ENCODE measurements around the gene RHBDD3.

Gene RHBDD3

DNA sequence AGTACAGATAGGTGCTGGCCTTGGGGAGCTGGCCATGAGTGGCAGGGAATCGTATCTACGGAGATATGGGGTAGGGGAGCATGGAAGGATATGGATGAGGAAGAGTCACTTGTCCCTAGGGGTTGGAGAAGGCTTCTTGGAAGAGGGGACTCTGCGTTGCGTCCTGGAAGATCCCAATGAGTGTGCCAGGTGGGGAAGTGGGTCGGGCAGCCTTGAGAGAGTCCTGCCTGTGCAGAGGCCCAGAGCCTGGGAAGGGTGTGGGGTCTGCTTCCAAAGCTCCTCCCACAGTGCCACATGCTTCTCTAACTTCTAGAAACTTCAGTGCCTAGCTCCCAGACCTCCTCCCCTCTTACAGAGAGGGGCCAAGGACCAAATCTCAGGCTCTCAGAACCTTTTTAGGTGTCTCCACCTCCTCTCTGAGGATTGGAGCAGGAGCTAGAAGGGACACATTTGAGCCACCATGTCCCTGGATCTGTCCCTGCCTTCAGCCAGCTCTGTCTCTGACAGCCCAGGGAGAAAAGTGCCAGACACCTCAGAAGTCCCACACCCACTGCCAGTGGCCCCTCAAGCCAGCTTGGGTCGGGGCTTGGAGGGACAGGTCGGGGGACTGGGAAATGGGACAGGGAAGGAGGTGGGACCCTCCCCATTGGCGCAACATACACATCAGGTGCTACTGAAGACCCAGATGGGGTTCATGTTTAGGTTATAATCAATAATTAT lies 11.0 kb downstream of the RHBDD3 start:
- no peak overlapping the region for H3K27ac ChIP-seq (replicated peaks; ENCODE audit: low read length)

DNA sequence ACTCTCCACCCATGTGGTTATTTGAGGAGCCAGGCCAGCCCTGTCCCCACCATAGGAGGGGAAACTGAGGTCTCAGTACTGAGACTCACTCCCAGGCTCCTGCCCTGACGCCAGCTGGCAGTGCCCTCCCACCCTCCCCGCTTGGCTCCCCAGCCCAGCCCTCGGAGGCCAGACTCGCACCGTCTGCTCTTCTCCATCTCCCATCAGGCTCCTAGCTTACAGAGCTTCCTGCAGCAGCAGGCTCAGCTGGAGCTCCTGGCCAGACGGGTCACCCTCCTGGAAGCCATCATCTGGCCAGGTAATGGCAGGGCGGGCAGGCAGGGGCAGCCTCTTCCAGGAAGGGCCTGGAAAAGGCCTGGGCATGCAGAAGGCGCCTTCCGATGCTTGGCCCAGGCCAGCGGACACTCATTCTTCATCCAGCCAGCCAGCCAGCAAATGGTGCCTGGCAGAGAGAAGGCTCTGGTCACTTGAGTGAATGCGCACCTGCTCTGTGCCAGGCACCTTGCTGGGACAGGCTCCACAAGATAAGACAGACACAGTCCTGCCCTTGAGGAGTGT lies 12.6 kb downstream of the RHBDD3 start:
- Histone ChIP-seq H2AFZ (ENCODE audit: low read length) (no peak overlapping the region), H3K4me3 (ENCODE audit: low read length in 2 of 2) (no peak overlapping the region), H3K4me2 (ENCODE audit: insufficient read depth, low read length, poor library complexity, severe bottlenecking) (no peak overlapping the region), H2BK15ac (ENCODE audit: low read length) (no peak overlapping the region), H3K14ac (ENCODE audit: low read length) (peak overlapping the region; percentile 21), H3K79me1 (ENCODE audit: low read depth, low read length) (no peaks in the 10 kb centered on the region), H3K4ac (ENCODE audit: low read length) (no peak overlapping the region), H3K36me3 (replicated peaks in 1 of 2; ENCODE audit: control insufficient read depth in 2 of 2, insufficient read depth in 2 of 2, low read length in 2 of 2) (peaks cover 11 to 35% of the 10 kb centered on the region in 2 donors), H3K18ac (ENCODE audit: low read length) (no peak overlapping the region), H3K4me1 (ENCODE audit: control insufficient read depth in 2 of 2, insufficient read depth in 1 of 2, low read depth in 1 of 2, low read length in 2 of 2) (peaks cover 0 to 2% of the 10 kb centered on the region in 2 donors), H4K91ac (ENCODE audit: low read depth, low read length, poor library complexity) (no peak overlapping the region), H4K8ac (ENCODE audit: low read depth, low read length) (no peak overlapping the region), H2AK5ac (ENCODE audit: low read depth, low read length) (peak overlapping the region; percentile 46), H3K23ac (ENCODE audit: low read depth, low read length, poor library complexity) (no peak overlapping the region), H3K9me3 (replicated peaks in 1 of 2; ENCODE audit: control insufficient read depth in 2 of 2, insufficient read depth in 1 of 2, low read depth in 1 of 2, low read length in 2 of 2) (no peaks in the 10 kb centered on the region), H3K27me3 (ENCODE audit: control insufficient read depth in 3 of 3, insufficient read depth in 3 of 3, low read depth in 1 of 3, low read length in 3 of 3) (no peaks in the 10 kb centered on the region), H2BK5ac (ENCODE audit: low read length) (no peak overlapping the region), H3K9ac (ENCODE audit: low read depth, low read length, poor library complexity) (no peak overlapping the region), H2BK12ac (ENCODE audit: low read length) (no peak overlapping the region), H2BK120ac (ENCODE audit: low read depth, low read length) (no peak overlapping the region), H3K27ac (replicated peaks; ENCODE audit: low read length) (no peak overlapping the region)
- DNase-seq (ENCODE audit: low spot score): no peak
- no CpG with 5 or more reads among the region's 11 CpGs for WGBS, 2 donors (ENCODE audit: extremely low coverage in 2 of 2, insufficient read length in 2 of 2, insufficient replicate concordance in 1 of 2)

More for the DNA sequence above, 11.0 kb downstream of the RHBDD3 start:
- Histone ChIP-seq H3K27me3 (ENCODE audit: control insufficient read depth in 3 of 3, insufficient read depth in 3 of 3, low read depth in 1 of 3, low read length in 3 of 3) (no peaks in the 10 kb centered on the region), H3K9ac (ENCODE audit: low read depth, low read length, poor library complexity) (no peak overlapping the region), H3K23ac (ENCODE audit: low read depth, low read length, poor library complexity) (no peak overlapping the region), H3K4ac (ENCODE audit: low read length) (no peak overlapping the region), H4K8ac (ENCODE audit: low read depth, low read length) (no peak overlapping the region), H3K79me1 (ENCODE audit: low read depth, low read length) (no peaks in the 10 kb centered on the region), H3K4me2 (ENCODE audit: insufficient read depth, low read length, poor library complexity, severe bottlenecking) (no peak overlapping the region), H2AK5ac (ENCODE audit: low read depth, low read length) (no peak overlapping the region), H3K4me3 (ENCODE audit: low read length in 2 of 2) (no peak overlapping the region), H2BK5ac (ENCODE audit: low read length) (no peak overlapping the region), H3K36me3 (replicated peaks in 1 of 2; ENCODE audit: control insufficient read depth in 2 of 2, insufficient read depth in 2 of 2, low read length in 2 of 2) (peaks cover 15 to 48% of the 10 kb centered on the region in 2 donors), H3K9me3 (replicated peaks in 1 of 2; ENCODE audit: control insufficient read depth in 2 of 2, insufficient read depth in 1 of 2, low read depth in 1 of 2, low read length in 2 of 2) (no peaks in the 10 kb centered on the region), H2BK12ac (ENCODE audit: low read length) (no peak overlapping the region), H3K4me1 (ENCODE audit: control insufficient read depth in 2 of 2, insufficient read depth in 1 of 2, low read depth in 1 of 2, low read length in 2 of 2) (peaks cover 0 to 2% of the 10 kb centered on the region in 2 donors), H3K14ac (ENCODE audit: low read length) (no peak overlapping the region), H4K91ac (ENCODE audit: low read depth, low read length, poor library complexity) (no peak overlapping the region), H2AFZ (ENCODE audit: low read length) (no peak overlapping the region), H3K18ac (ENCODE audit: low read length) (no peak overlapping the region), H2BK15ac (ENCODE audit: low read length) (no peak overlapping the region), H2BK120ac (ENCODE audit: low read depth, low read length) (no peak overlapping the region)
- WGBS, 2 donors (ENCODE audit: extremely low coverage in 2 of 2, insufficient read length in 2 of 2, insufficient replicate concordance in 1 of 2): no CpG with 5 or more reads among the region's 8 CpGs
- no peak for DNase-seq (ENCODE audit: low spot score)

DNA sequence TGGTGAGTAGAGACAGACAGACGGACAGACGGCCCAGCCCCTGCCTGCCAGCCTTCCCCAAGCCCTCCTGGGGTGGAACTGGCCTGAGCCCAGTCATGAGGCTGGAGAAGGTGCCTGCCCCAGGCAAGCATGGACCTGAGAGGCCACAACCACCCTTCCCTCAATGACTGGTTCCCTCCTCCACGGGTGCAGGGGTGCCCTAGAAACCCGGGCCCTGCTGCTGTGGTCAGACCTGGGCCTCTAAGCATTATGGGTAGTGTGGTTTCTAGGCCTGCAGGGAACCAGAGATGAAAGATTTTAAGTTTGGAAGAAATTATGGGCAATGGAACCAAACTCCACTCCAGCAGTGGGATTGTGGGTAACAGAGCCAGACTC lies 13.5 kb downstream of the RHBDD3 start:
- no peak overlapping the region for H2AK5ac ChIP-seq (ENCODE audit: low read depth, low read length)
- H3K9ac ChIP-seq (ENCODE audit: low read depth, low read length, poor library complexity): no peak overlapping the region
- H3K23ac ChIP-seq (ENCODE audit: low read depth, low read length, poor library complexity): no peak overlapping the region
- no peaks in the 10 kb centered on the region for H3K9me3 ChIP-seq (replicated peaks in 1 of 2; ENCODE audit: control insufficient read depth in 2 of 2, insufficient read depth in 1 of 2, low read depth in 1 of 2, low read length in 2 of 2)
- H2BK5ac ChIP-seq (ENCODE audit: low read length): no peak overlapping the region
- H3K14ac ChIP-seq (ENCODE audit: low read length): peak overlapping the region; percentile 10
- WGBS, 2 donors (ENCODE audit: extremely low coverage in 2 of 2, insufficient read length in 2 of 2, insufficient replicate concordance in 1 of 2): no CpG with 5 or more reads among the region's 4 CpGs
- no peak overlapping the region for H3K4me3 ChIP-seq (ENCODE audit: low read length in 2 of 2)
- no peak overlapping the region for H2AFZ ChIP-seq (ENCODE audit: low read length)
- H3K36me3 ChIP-seq (replicated peaks in 1 of 2; ENCODE audit: control insufficient read depth in 2 of 2, insufficient read depth in 2 of 2, low read length in 2 of 2): peaks cover 4 to 32% of the 10 kb centered on the region in 2 donors
- no peaks in the 10 kb centered on the region for H3K4me1 ChIP-seq (ENCODE audit: control insufficient read depth in 2 of 2, insufficient read depth in 1 of 2, low read depth in 1 of 2, low read length in 2 of 2)
- H3K27me3 ChIP-seq (ENCODE audit: control insufficient read depth in 3 of 3, insufficient read depth in 3 of 3, low read depth in 1 of 3, low read length in 3 of 3): no peaks in the 10 kb centered on the region
- H3K79me1 ChIP-seq (ENCODE audit: low read depth, low read length): no peaks in the 10 kb centered on the region
- H3K27ac ChIP-seq (replicated peaks; ENCODE audit: low read length): no peak overlapping the region
- H4K91ac ChIP-seq (ENCODE audit: low read depth, low read length, poor library complexity): no peak overlapping the region
- H2BK120ac ChIP-seq (ENCODE audit: low read depth, low read length): no peak overlapping the region
- DNase-seq (ENCODE audit: low spot score): no peak
- no peak overlapping the region for H2BK12ac ChIP-seq (ENCODE audit: low read length)
- no peak overlapping the region for H2BK15ac ChIP-seq (ENCODE audit: low read length)
- no peak overlapping the region for H3K4ac ChIP-seq (ENCODE audit: low read length)
- no peak overlapping the region for H3K4me2 ChIP-seq (ENCODE audit: insufficient read depth, low read length, poor library complexity, severe bottlenecking)
- no peak overlapping the region for H4K8ac ChIP-seq (ENCODE audit: low read depth, low read length)
- H3K18ac ChIP-seq (ENCODE audit: low read length): peak overlapping the region; percentile 16

DNA sequence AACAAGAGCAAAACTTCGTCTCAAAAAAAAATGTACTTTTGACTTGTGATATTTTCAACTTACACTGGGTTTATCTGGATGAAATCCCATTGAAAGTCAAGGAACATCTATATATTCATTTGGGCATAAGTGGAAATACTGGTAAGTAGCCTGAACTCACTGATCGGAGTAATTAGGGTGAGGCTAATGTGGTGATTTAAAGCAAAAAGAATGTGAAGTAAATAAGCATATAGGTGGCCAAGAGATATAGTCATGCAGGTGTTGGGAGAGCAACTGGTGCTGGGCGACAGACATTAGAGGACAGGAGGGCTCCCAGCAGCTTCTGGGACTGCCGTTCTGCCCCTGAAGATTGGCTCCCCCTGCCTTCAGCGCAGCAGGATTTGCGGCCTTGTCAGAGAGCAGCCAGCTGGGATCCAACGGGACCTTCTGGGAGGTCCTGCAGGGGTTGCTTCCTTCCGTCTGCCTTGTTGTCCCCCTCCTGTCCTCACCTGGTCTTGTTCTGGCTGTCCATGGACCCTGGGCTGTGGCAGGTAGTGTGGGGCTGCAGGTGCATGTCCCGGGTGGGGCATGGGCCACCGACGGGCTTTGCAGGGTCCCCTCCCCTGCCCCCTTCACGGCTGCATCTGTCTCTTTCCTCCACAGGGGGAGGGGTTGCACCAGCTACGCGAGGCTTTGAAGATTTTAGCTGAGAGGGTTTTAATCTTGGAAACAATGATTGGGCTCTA lies 14.1 kb downstream of the RHBDD3 start:
- Histone ChIP-seq H2BK120ac (ENCODE audit: low read depth, low read length) (no peak overlapping the region), H3K4me2 (ENCODE audit: insufficient read depth, low read length, poor library complexity, severe bottlenecking) (no peak overlapping the region), H3K79me1 (ENCODE audit: low read depth, low read length) (no peaks in the 10 kb centered on the region), H4K8ac (ENCODE audit: low read depth, low read length) (no peak overlapping the region), H3K27me3 (ENCODE audit: control insufficient read depth in 3 of 3, insufficient read depth in 3 of 3, low read depth in 1 of 3, low read length in 3 of 3) (no peaks in the 10 kb centered on the region), H3K4me1 (ENCODE audit: control insufficient read depth in 2 of 2, insufficient read depth in 1 of 2, low read depth in 1 of 2, low read length in 2 of 2) (no peaks in the 10 kb centered on the region), H3K4me3 (ENCODE audit: low read length in 2 of 2) (no peak overlapping the region), H2AFZ (ENCODE audit: low read length) (no peak overlapping the region), H2BK15ac (ENCODE audit: low read length) (no peak overlapping the region), H3K14ac (ENCODE audit: low read length) (no peak overlapping the region), H3K18ac (ENCODE audit: low read length) (no peak overlapping the region), H3K9me3 (replicated peaks in 1 of 2; ENCODE audit: control insufficient read depth in 2 of 2, insufficient read depth in 1 of 2, low read depth in 1 of 2, low read length in 2 of 2) (no peaks in the 10 kb centered on the region), H3K4ac (ENCODE audit: low read length) (no peak overlapping the region), H2AK5ac (ENCODE audit: low read depth, low read length) (no peak overlapping the region), H3K36me3 (replicated peaks in 1 of 2; ENCODE audit: control insufficient read depth in 2 of 2, insufficient read depth in 2 of 2, low read length in 2 of 2) (peaks cover 2 to 27% of the 10 kb centered on the region in 2 donors), H2BK12ac (ENCODE audit: low read length) (no peak overlapping the region), H4K91ac (ENCODE audit: low read depth, low read length, poor library complexity) (no peak overlapping the region), H3K9ac (ENCODE audit: low read depth, low read length, poor library complexity) (no peak overlapping the region), H2BK5ac (ENCODE audit: low read length) (no peak overlapping the region), H3K23ac (ENCODE audit: low read depth, low read length, poor library complexity) (no peak overlapping the region), H3K27ac (replicated peaks; ENCODE audit: low read length) (no peak overlapping the region)
- DNase-seq (ENCODE audit: low spot score): no peak
- WGBS, 2 donors (ENCODE audit: extremely low coverage in 2 of 2, insufficient read length in 2 of 2, insufficient replicate concordance in 1 of 2): no CpG with 5 or more reads among the region's 14 CpGs

Data from neuronal stem cell (in vitro differentiated cells).